Fibroblast of lung (primary cell): ENCODE measurements around the gene CST7. TPM values are rescaled to one million over a fixed set of nuclear protein-coding genes. Genes with fewer than 3 reads are reported as not detected.

ENCODE experiments used
- DNase-seq, 2 donors: peaks; one replicate each; pipeline versions ENCODE4 v3.0.0 to v3.0.0-alpha.2; 2010; ENCODE audit warnings: low read depth in 2 of 2
- H2AFZ ChIP-seq: 2 replicates; pipeline ENCODE4 v1.5.1; 2012; ENCODE audit warnings: low read length, control low read depth, inconsistent platforms
- H3K27ac ChIP-seq: 2 replicates; pipeline ENCODE4 v1.5.1; 2011; ENCODE audit warnings: low read length, control low read depth; ENCODE audit not compliant: insufficient read depth
- H3K27me3 ChIP-seq: 2 replicates; pipeline ENCODE4 v1.5.1; 2011; ENCODE audit warnings: mild to moderate bottlenecking, low read length; ENCODE audit not compliant: control insufficient read depth, insufficient read depth
- H3K36me3 ChIP-seq: 2 replicates; pipeline ENCODE4 v1.5.1; 2011; ENCODE audit warnings: low read length; ENCODE audit not compliant: control insufficient read depth, insufficient read depth
- H3K4me1 ChIP-seq: 2 replicates; pipeline ENCODE4 v1.5.1; 2011; ENCODE audit warnings: low read length; ENCODE audit not compliant: control insufficient read depth, insufficient read depth; ENCODE audit errors: extremely low read depth
- H3K4me2 ChIP-seq: 2 replicates; pipeline ENCODE4 v1.5.1; 2011; ENCODE audit warnings: low read length, control low read depth; ENCODE audit not compliant: insufficient read depth; ENCODE audit errors: extremely low read depth
- H3K4me3 ChIP-seq, 4 experiments: fragments of 200-600 bp in 1 of 4; sonication (generic) in 1 of 4; replicated peaks in 1 of 4; 2 replicates each; pipeline ENCODE4 v1.5.1; 2011 to 2016; ENCODE audit warnings: low read length in 4 of 4, low read depth in 3 of 4, mild to moderate bottlenecking in 3 of 4, control low read depth in 2 of 4, inconsistent platforms in 1 of 4, mixed read lengths in 1 of 4; ENCODE audit not compliant: insufficient read depth in 1 of 4; ENCODE audit errors: control extremely low read depth in 1 of 4
- H3K79me2 ChIP-seq: 2 replicates; pipeline ENCODE4 v1.5.1; 2012; ENCODE audit warnings: mild to moderate bottlenecking, low read length, inconsistent platforms; ENCODE audit not compliant: control insufficient read depth, insufficient read depth
- H3K9ac ChIP-seq: 2 replicates; pipeline ENCODE4 v1.5.1; 2011; ENCODE audit warnings: mild to moderate bottlenecking, low read length, control low read depth; ENCODE audit not compliant: insufficient read depth
- H3K9me3 ChIP-seq: 2 replicates; pipeline ENCODE4 v1.5.1; 2012; ENCODE audit warnings: low read depth, low read length; ENCODE audit not compliant: control insufficient read depth, insufficient read depth
- H4K20me1 ChIP-seq: 2 replicates; pipeline ENCODE4 v1.5.1; 2011; ENCODE audit warnings: low read length; ENCODE audit not compliant: control insufficient read depth, insufficient read depth; ENCODE audit errors: extremely low read depth
- EZH2 ChIP-seq: IDR thresholded peaks from 2 replicates; pipeline ENCODE4 v1.5.1; 2012; ENCODE audit warnings: low read length, control low read depth, mild to moderate bottlenecking; ENCODE audit errors: missing control alignments
- polyA plus RNA-seq, 2 donors: library from polyadenylated mRNA; depleted of rRNA in 1 of 2; stranded (reverse) in 1 of 2; unstranded in 1 of 2; fragments of >200 nt; gene quantifications; 2 replicates each; pipeline ENCODE4 v1.2.1, GENCODE V29; 2011 to 2012; ENCODE audit warnings: missing spikeins in 1 of 2
- total RNA-seq: library from RNA; depleted of rRNA; stranded (reverse); fragments of >200 nt; gene quantifications from 2 replicates; pipeline ENCODE4 v1.2.1, GENCODE V29; 2014
- TF ChIP-seq, protein P1 (sequence below), 2 donors: IDR thresholded peaks in 1 of 2; conservative IDR thresholded peaks in 1 of 2; 1 replicate in 1 of 2; 2 replicates in 1 of 2; pipeline ENCODE4 v1.5.1; 2011 to 2012; ENCODE audit warnings: low read length in 2 of 2, control low read depth in 1 of 2, inconsistent platforms in 1 of 2, low read depth in 1 of 2, mild to moderate bottlenecking in 1 of 2

The CST7 gene
- total and polyA plus RNA-seq, 2 donors (not counting 1 experiment from before 2014, with no cell fraction given), result not detected

DNA sequence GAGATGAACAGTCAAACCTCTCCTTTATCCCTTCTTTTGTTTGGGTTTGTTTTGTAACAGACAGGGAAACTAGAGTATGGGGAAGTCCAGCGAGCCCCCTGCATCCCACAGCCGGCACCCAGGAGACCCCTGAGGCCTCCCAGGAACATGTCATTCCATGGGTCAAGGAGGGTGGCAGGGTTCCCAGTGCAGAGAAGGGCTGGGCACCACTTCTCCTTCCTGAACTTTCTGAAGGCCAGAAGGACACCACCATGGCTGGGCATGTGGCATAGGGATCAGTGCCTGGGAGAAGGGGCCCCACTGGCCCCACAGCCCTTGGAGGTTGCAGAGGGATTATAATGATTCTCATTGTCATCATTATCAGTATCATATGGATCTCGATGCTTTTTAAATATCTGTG lies 13.9 kb upstream of the CST7 start:
- no peak for DNase-seq
- H3K79me2 ChIP-seq, result no peaks in the 10 kb centered on the region
- no peaks in the 10 kb centered on the region for H3K4me1 ChIP-seq

DNA sequence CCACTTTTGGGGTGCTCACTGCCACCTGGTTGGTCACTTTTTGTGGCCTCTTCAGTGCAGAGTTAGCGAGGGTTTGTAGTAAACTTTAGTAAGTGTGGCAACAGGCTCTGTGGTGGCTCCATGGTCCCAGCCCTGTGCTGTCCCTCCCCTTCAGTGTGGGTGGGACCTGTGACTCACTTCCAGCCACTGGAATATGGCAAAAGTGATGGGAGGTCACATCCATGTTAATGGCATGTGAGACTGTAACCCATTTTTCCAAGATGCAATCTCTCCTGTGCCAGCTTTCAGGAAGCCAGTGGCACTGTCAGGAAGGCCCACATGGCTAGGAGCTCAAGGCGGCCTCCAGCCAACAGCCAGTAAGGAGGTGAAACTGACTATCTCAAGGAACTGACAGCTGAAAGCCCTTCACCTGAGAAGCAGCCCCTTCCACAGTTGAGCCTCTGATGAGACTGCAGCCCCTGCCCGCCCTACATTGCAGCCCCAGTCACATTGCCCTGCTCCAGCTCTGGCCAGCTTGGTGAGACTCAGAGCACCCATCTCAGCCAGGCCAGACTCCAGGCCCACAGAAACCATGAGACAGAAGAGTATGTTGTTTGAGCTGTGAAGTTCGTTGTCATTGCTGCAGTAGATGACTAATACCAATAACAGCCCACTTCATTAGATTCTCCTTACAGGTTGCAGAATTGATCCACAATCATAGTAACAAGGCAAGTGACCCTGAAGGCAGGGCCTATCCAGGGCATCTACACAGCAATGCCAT lies 13.1 kb upstream of the CST7 start:
- Histone ChIP-seq H3K79me2 (no peaks in the 10 kb centered on the region), H3K4me3 (no peak overlapping the region), H3K4me2 (no peak overlapping the region), H3K27ac (no peak overlapping the region), H3K9ac (no peak overlapping the region), H3K4me1 (no peaks in the 10 kb centered on the region), H2AFZ (no peak overlapping the region), H3K9me3 (no peaks in the 10 kb centered on the region), H4K20me1 (no peaks in the 10 kb centered on the region), H3K27me3 (no peaks in the 10 kb centered on the region), H3K36me3 (no peaks in the 10 kb centered on the region)
- no peak for DNase-seq
- TF ChIP-seq, protein P1, sequence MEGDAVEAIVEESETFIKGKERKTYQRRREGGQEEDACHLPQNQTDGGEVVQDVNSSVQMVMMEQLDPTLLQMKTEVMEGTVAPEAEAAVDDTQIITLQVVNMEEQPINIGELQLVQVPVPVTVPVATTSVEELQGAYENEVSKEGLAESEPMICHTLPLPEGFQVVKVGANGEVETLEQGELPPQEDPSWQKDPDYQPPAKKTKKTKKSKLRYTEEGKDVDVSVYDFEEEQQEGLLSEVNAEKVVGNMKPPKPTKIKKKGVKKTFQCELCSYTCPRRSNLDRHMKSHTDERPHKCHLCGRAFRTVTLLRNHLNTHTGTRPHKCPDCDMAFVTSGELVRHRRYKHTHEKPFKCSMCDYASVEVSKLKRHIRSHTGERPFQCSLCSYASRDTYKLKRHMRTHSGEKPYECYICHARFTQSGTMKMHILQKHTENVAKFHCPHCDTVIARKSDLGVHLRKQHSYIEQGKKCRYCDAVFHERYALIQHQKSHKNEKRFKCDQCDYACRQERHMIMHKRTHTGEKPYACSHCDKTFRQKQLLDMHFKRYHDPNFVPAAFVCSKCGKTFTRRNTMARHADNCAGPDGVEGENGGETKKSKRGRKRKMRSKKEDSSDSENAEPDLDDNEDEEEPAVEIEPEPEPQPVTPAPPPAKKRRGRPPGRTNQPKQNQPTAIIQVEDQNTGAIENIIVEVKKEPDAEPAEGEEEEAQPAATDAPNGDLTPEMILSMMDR (conservative IDR thresholded peaks at IDR 0.05 in 1 of 2, IDR thresholded peaks at IDR 0.05 in 1 of 2; ENCODE audit: low read depth in 1 of 2, low read length in 2 of 2), result no peak
- no peak for TF ChIP-seq EZH2

More for the DNA sequence above, 13.9 kb upstream of the CST7 start:
- Histone ChIP-seq H4K20me1 (no peaks in the 10 kb centered on the region), H3K36me3 (no peaks in the 10 kb centered on the region), H3K4me3 (no peak overlapping the region), H3K27ac (no peak overlapping the region), H3K27me3 (no peaks in the 10 kb centered on the region), H3K9ac (no peak overlapping the region), H2AFZ (no peak overlapping the region), H3K9me3 (no peaks in the 10 kb centered on the region), H3K4me2 (no peak overlapping the region)
- TF ChIP-seq, protein P1 (conservative IDR thresholded peaks at IDR 0.05 in 1 of 2, IDR thresholded peaks at IDR 0.05 in 1 of 2; ENCODE audit: low read depth in 1 of 2, low read length in 2 of 2), result no peak
- TF ChIP-seq EZH2, result no peak

DNA sequence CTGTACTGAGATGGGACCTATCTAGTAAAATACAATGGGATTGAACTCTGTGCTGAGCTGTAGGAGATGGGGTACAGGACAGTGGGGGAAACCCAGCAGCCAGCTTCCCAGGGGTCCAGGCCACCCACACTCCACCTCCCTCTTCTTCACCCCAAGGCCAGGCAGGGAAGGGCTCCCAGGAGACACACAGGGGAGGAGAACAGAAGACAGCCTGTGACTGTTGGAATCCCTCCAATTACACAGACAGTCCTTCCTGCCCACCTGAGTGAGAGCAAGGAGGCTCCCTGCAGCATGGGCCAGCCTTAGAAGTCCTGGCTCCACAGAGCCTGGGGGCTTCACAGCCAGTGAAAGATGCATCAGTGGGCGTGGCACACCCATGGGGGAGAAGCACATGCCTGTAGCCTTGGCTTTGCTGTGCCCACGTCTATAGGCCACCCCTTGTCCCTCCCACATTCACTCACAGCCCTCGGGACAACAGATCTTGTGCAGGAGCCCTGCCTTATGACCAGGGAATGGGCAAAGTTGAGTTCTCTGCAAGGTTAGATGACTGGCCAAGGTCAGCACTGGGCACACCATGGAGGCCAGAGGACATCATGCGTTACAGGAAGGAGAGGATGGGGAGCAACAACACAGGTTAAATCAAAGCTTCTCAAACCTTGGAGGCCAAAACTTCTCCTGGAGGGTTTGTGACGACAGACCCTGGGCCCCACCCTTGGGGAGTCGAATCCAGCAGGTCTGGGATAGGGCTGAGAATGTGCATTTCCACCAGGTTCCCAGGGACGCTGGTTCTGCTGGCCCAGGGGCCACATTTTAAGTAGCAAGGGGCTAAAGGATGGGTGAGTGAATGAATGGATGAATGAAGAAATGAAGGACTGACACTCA lies 12.3 kb upstream of the CST7 start:
- Histone ChIP-seq H3K4me1 (no peaks in the 10 kb centered on the region), H3K9me3 (no peaks in the 10 kb centered on the region), H3K4me2 (no peak overlapping the region), H3K27me3 (no peaks in the 10 kb centered on the region), H3K79me2 (no peaks in the 10 kb centered on the region), H3K9ac (no peak overlapping the region), H2AFZ (no peak overlapping the region), H3K36me3 (no peaks in the 10 kb centered on the region), H4K20me1 (no peaks in the 10 kb centered on the region), H3K27ac (no peak overlapping the region), H3K4me3 (no peak overlapping the region)
- TF ChIP-seq EZH2, result no peak
- TF ChIP-seq, protein P1 (conservative IDR thresholded peaks at IDR 0.05 in 1 of 2, IDR thresholded peaks at IDR 0.05 in 1 of 2; ENCODE audit: low read depth in 1 of 2, low read length in 2 of 2), result no peak
- no peak for DNase-seq
